Suprapubic skin (tissue), 3 donors: ENCODE data around the gene INSM1.

ENCODE experiments used
- CTCF ChIP-seq, 2 donors: fragments of 200-600 bp in 1 of 2; fragments of 450-650 bp in 1 of 2; sonication (generic) in 1 of 2; IDR thresholded peaks; one replicate each; pipeline ENCODE4 v1.5.1; 2016 to 2019; ENCODE audit warnings: antibody characterized with exemption in 2 of 2, mild to moderate bottlenecking in 1 of 2, moderate library complexity in 1 of 2
- POLR2A ChIP-seq, 2 donors: fragments of 450-650 bp; IDR thresholded peaks; one replicate each; pipeline ENCODE4 v1.6.1; 2017; ENCODE audit warnings: antibody characterized with exemption in 2 of 2, mild to moderate bottlenecking in 2 of 2, moderate library complexity in 2 of 2

- no peak for TF ChIP-seq POLR2A (IDR thresholded peaks at IDR 0.05)
- no peak for TF ChIP-seq CTCF (IDR thresholded peaks at IDR 0.05)
Observed at GRCh38 chr20:20327746-20328145, 40.2 kb upstream of the INSM1 start.
